ENCODE data around the gene STPG2. TPM values are rescaled to one million over a fixed set of nuclear protein-coding genes. Genes with fewer than 3 reads are reported as not detected.

STPG2 gene
- total and polyA plus RNA-seq, 2 of the 8 experiments (the other 6 are each of a cell fraction or from before 2014, with no cell fraction given): 0.03 TPM; not detected in 1

- TF ChIP-seq RBBP5 (IDR thresholded peaks at IDR 0.05; ENCODE audit: borderline replicate concordance, low read depth, low read length) (peak; percentile 65; the same call in 1 of the 2 replicates), KDM5A (IDR thresholded peaks at IDR 0.05; ENCODE audit: low read length) (no peak), RXRA (IDR thresholded peaks at IDR 0.05; ENCODE audit: insufficient read depth, low read depth, low read length) (no peak), GTF2F1 (IDR thresholded peaks at IDR 0.05; ENCODE audit: borderline replicate concordance, low read depth, low read length) (no peak), KDM4A (IDR thresholded peaks at IDR 0.05; ENCODE audit: low read depth, low read length, severe bottlenecking) (peak; percentile 58), E2F6 (IDR thresholded peaks at IDR 0.05) (peak; percentile 95), CBX8 (IDR thresholded peaks at IDR 0.05; ENCODE audit: borderline replicate concordance, low read depth, low read length) (no peak), CBX5 (IDR thresholded peaks at IDR 0.05; ENCODE audit: low read depth, low read length) (no peak), SIN3A (conservative IDR thresholded peaks at IDR 0.05 in 1 of 2, IDR thresholded peaks at IDR 0.05 in 1 of 2; ENCODE audit: low read depth in 1 of 2, low read length in 2 of 2) (0 out of 4 replicates have a peak, but pooled peaks of 1 of the 2 experiments have one; percentile 23), SP4 (IDR thresholded peaks at IDR 0.05; ENCODE audit: low read length) (peak; percentile 56; the same call in 1 of the 2 replicates), CTBP2 (IDR thresholded peaks at IDR 0.05; ENCODE audit: borderline replicate concordance, insufficient read depth, insufficient read length, low read length) (no peak), SAP30 (IDR thresholded peaks at IDR 0.05; ENCODE audit: insufficient read depth, insufficient replicate concordance, low read length) (peak; percentile 50), CREB1 (IDR thresholded peaks at IDR 0.05) (no peak), TAF7 (optimal IDR thresholded peaks at IDR 0.05; ENCODE audit: borderline replicate concordance, low read depth, low read length) (peak; percentile 11), RAD21 (IDR thresholded peaks at IDR 0.05 in 1 of 2, conservative IDR thresholded peaks at IDR 0.05 in 1 of 2; ENCODE audit: low read depth in 2 of 2, low read length in 2 of 2) (peak; percentile 54 to 66; a peak in 3 of 4 replicates), EGR1 (IDR thresholded peaks at IDR 0.05; ENCODE audit: borderline replicate concordance, low read depth, low read length) (no peak), TBP (IDR thresholded peaks at IDR 0.05; ENCODE audit: low read depth, low read length) (peak; percentile 70; the same call in 1 of the 2 replicates), BRCA1 (IDR thresholded peaks at IDR 0.05; ENCODE audit: low read depth, low read length) (no peak), HDAC2 (IDR thresholded peaks at IDR 0.05; ENCODE audit: borderline replicate concordance in 1 of 2, low read depth in 2 of 2, low read length in 2 of 2) (peak in 1 of 2 experiments; percentile 70; a peak in 1 of 4 replicates), SRF (IDR thresholded peaks at IDR 0.05; ENCODE audit: low read depth, low read length) (no peak)
- TF ChIP-seq, protein P1, sequence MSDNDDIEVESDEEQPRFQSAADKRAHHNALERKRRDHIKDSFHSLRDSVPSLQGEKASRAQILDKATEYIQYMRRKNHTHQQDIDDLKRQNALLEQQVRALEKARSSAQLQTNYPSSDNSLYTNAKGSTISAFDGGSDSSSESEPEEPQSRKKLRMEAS (IDR thresholded peaks at IDR 0.05): peak; percentile 79
These were observed at the start of gene STPG2 (continued) for GRCh38 chr4:98143001-98143899.

Measured in H1 (cell line).